Osteocyte (in vitro differentiated cells): ENCODE results near the gene NTNG1. TPM values are rescaled to one million over a fixed set of nuclear protein-coding genes. Genes with fewer than 3 reads are reported as not detected.

Source experiments
- DNase-seq: peaks from one replicate; pipeline ENCODE4 v3.0.0; 2021; ENCODE audit warnings: mixed read lengths; ENCODE audit not compliant: unreplicated experiment; ENCODE audit errors: extremely low spot score
- H3K27ac Mint-ChIP-seq: one replicate; pipeline ENCODE4 v1.8.0; 2021; ENCODE audit warnings: mild to moderate bottlenecking, mixed read lengths; ENCODE audit not compliant: unreplicated experiment
- H3K27me3 Mint-ChIP-seq: one replicate; pipeline ENCODE4 v1.8.0; 2021; ENCODE audit warnings: mixed read lengths; ENCODE audit not compliant: unreplicated experiment
- H3K36me3 Mint-ChIP-seq: one replicate; pipeline ENCODE4 v1.8.0; 2021; ENCODE audit warnings: mixed read lengths; ENCODE audit not compliant: unreplicated experiment
- H3K4me1 Mint-ChIP-seq: one replicate; pipeline ENCODE4 v1.8.0; 2021; ENCODE audit warnings: mixed read lengths; ENCODE audit not compliant: unreplicated experiment
- H3K4me3 Mint-ChIP-seq: one replicate; pipeline ENCODE4 v1.8.0; 2021; ENCODE audit warnings: mild to moderate bottlenecking, moderate library complexity, mixed read lengths; ENCODE audit not compliant: unreplicated experiment
- H3K9me3 Mint-ChIP-seq: one replicate; pipeline ENCODE4 v1.8.0; 2021; ENCODE audit warnings: mixed read lengths; ENCODE audit not compliant: unreplicated experiment
- CTCF ChIP-seq: fragments of 200-600 bp; sonication (generic); IDR thresholded peaks from 2 replicates; pipeline ENCODE4 v1.5.0; 2021; ENCODE audit warnings: antibody characterized with exemption, mild to moderate bottlenecking, moderate library complexity
- total RNA-seq: library from RNA; stranded (reverse); gene quantifications from 2 replicates; pipeline ENCODE4 v1.2.1, GENCODE V29; 2021

The NTNG1 gene
- total RNA-seq, 1 donor from 2014 or later: not detected

DNA sequence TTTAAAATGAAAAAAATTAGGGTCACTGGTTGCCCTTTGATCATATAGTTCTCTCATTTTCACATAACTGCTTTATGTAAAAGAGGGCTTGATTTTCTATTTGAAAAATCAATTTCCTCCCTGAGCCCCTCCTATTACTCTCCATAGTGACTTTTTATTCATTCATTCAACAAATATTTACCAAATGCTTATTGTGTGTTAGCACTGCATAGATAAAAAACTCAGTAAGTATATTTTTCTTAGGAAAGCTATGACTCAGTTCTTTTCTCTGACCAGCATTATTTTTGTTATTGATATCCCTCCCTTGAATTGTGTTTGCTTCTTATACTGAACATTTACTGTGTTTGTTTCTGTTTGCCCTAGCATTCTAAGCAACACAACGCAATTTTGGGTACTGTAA is 59.8 kb downstream of the NTNG1 start:
- Mint-ChIP-seq H3K4me1 (no peaks in the 10 kb centered on the region), H3K9me3 (peaks cover 9% of the 10 kb centered on the region), H3K36me3 (no peaks in the 10 kb centered on the region), H3K27me3 (no peaks in the 10 kb centered on the region), H3K27ac (no peak overlapping the region), H3K4me3 (no peak overlapping the region)
- no peak for DNase-seq
- no peak for TF ChIP-seq CTCF

DNA sequence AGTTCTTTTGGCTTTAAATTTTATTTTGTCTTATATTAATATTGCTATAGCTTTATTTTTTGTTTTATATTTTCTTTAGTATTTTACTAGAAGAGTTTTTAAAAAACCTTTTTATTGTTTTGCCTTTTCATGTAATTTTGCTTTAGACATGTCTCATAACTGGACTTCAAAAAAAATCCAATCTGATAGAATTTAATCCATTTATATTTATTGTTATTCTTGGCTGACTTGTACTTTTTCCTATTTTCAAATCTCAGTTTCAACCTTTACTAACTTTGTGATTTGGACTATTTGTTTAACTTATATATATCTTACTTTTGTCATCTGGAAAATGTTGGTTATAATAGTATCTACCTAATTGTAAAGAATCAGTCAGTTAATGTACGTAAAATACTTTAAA is 61.2 kb downstream of the NTNG1 start:
- Mint-ChIP-seq H3K4me1 (no peaks in the 10 kb centered on the region), H3K27ac (no peak overlapping the region), H3K9me3 (peaks cover 9% of the 10 kb centered on the region), H3K4me3 (no peak overlapping the region), H3K36me3 (no peaks in the 10 kb centered on the region), H3K27me3 (no peaks in the 10 kb centered on the region)
- TF ChIP-seq CTCF: no peak
- DNase-seq: no peak

DNA sequence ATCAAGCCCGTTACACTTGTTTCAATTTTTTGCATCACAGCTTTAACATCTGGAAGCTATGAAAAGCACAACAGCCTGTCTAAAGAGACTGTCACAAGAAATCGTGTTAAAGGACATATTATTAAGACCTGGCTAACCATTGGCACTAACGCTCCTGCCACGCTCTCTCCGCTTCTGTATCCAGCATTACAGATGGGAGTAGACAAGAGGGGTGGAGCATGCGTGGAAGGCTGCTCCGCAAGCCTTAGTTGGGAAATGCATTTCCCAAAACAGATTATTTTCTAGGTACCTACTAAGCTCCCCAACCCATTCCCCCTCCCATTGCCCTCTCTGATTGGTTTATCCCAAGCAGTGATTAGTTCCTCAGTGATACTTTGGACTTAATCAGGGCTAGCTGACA is 72.4 kb downstream of the NTNG1 start:
- Mint-ChIP-seq H3K27ac (no peak overlapping the region), H3K4me3 (no peak overlapping the region), H3K36me3 (no peaks in the 10 kb centered on the region), H3K4me1 (no peaks in the 10 kb centered on the region), H3K9me3 (peaks cover 23% of the 10 kb centered on the region), H3K27me3 (no peaks in the 10 kb centered on the region)
- TF ChIP-seq CTCF: no peak
- DNase-seq: no peak

DNA sequence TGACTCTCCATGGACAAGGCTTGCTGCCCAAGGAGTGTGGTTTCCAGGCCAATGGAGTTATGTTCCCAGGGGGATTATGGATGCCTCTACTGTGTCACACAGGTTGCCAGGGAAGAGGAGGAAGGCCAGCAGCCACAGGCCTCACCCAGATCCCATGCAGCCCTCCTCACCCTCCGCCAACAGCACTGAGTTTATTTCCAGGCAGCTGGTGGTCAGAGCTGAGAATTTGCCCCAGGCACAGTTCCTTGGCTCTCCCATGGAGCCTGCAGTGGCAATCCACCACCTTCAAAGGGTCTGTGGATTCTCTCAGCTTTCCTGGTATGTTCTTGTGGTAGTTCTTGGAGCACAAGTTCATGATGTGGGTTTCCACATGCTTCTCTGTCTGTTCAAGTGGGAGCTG is 79.2 kb downstream of the NTNG1 start:
- TF ChIP-seq CTCF: no peak
- no peak for DNase-seq
- Mint-ChIP-seq H3K4me1 (no peaks in the 10 kb centered on the region), H3K36me3 (no peaks in the 10 kb centered on the region), H3K27ac (no peak overlapping the region), H3K4me3 (no peak overlapping the region), H3K9me3 (peaks cover 26% of the 10 kb centered on the region), H3K27me3 (no peaks in the 10 kb centered on the region)

- H3K4me1 Mint-ChIP-seq: no peaks in the 10 kb centered on the region
- H3K27me3 Mint-ChIP-seq: no peaks in the 10 kb centered on the region
- DNase-seq: no peak
- no peak for TF ChIP-seq CTCF
- no peak overlapping the region for H3K27ac Mint-ChIP-seq
- no peaks in the 10 kb centered on the region for H3K36me3 Mint-ChIP-seq
- H3K9me3 Mint-ChIP-seq: no peaks in the 10 kb centered on the region
- H3K4me3 Mint-ChIP-seq: no peak overlapping the region
Measured at GRCh38 chr1:107225706-107226105, 84.9 kb downstream of the NTNG1 start.
